Peyer's patch (tissue), 4 donors: ENCODE data around the gene PTPDC1. TPM values are rescaled to one million over a fixed set of nuclear protein-coding genes. Genes with fewer than 3 reads are reported as not detected.

Experiments used
- DNase-seq, 3 donors: peaks; one replicate each; pipeline ENCODE4 v3.0.0-alpha.2; 2017 to 2019
- H3K27ac ChIP-seq, 4 donors: fragments of 200-600 bp; sonication (generic); one replicate each; pipeline ENCODE4 v1.5.1; 2016 to 2019
- H3K27me3 ChIP-seq, 2 donors: fragments of 200-600 bp; sonication (generic); one replicate each; pipeline ENCODE4 v1.5.1; 2019
- H3K36me3 ChIP-seq, 3 donors: fragments of 200-600 bp; sonication (generic); one replicate each; pipeline ENCODE4 v1.5.1; 2016 to 2019
- H3K4me1 ChIP-seq, 4 donors: fragments of 200-600 bp; sonication (generic); one replicate each; pipeline ENCODE4 v1.5.1; 2016 to 2019
- H3K4me3 ChIP-seq, 4 donors: fragments of 200-600 bp; sonication (generic); 1 replicate in 3 of 4; 2 replicates in 1 of 4; pipeline ENCODE4 v1.5.1; 2016 to 2019; ENCODE audit warnings: mild to moderate bottlenecking in 1 of 4
- H3K9me3 ChIP-seq, 4 donors: fragments of 200-600 bp; sonication (generic); one replicate each; pipeline ENCODE4 v1.5.1; 2016 to 2019; ENCODE audit warnings: mild to moderate bottlenecking in 1 of 4
- POLR2A ChIP-seq, 2 donors: fragments of 450-650 bp; IDR thresholded peaks; one replicate each; pipeline ENCODE4 v1.5.1; 2017; ENCODE audit warnings: antibody characterized with exemption in 2 of 2, mild to moderate bottlenecking in 2 of 2, moderate library complexity in 2 of 2
- total RNA-seq, 4 donors: library from RNA; depleted of rRNA; stranded (reverse); fragments of >200 nt; gene quantifications; one replicate each; pipeline ENCODE4 v1.1.0, GENCODE V29; 2016
- TF ChIP-seq, protein P1 (sequence below), 6 experiments: fragments of 450-650 bp in 4 of 6; fragments of 200-600 bp in 2 of 6; sonication (generic) in 1 of 6; IDR thresholded peaks; one replicate each; pipeline ENCODE4 v1.5.1; 2017 to 2019; ENCODE audit warnings: antibody characterized with exemption in 6 of 6, mild to moderate bottlenecking in 3 of 6, moderate library complexity in 1 of 6

PTPDC1 gene
- total RNA-seq, 4 donors from 2014 or later, result 7.2 to 15.7 (median 9.4) TPM

DNA sequence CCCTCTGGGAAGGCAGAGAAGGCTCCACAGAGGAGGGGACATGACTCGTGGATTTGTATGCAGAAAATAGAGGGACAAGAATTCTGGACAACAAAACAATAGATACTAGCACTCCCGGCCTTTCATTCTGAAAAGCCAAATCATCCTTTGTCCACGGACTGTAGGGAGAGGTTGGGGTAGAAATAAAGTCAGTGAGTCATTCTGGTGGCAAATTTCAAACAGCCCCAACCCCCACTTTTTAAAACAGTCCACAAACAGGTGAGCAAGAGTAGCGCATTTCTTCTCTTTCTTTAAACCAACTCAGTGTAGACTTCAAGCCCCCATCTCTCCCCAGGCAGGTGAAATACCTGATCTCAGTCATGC, 56.1 kb downstream of the PTPDC1 start:
- Histone ChIP-seq H3K4me1 (peaks cover 0 to 9% (median 0%) of the 10 kb centered on the region in 4 donors), H3K27ac (peak overlapping the region; percentile 50 to 80 (median 51)), H3K27me3 (no peaks in the 10 kb centered on the region), H3K36me3 (no peaks in the 10 kb centered on the region), H3K4me3 (no peak overlapping the region), H3K9me3 (no peaks in the 10 kb centered on the region)
- DNase-seq, result no peak
- no peak for TF ChIP-seq POLR2A (IDR thresholded peaks at IDR 0.05)
- TF ChIP-seq, protein P1, sequence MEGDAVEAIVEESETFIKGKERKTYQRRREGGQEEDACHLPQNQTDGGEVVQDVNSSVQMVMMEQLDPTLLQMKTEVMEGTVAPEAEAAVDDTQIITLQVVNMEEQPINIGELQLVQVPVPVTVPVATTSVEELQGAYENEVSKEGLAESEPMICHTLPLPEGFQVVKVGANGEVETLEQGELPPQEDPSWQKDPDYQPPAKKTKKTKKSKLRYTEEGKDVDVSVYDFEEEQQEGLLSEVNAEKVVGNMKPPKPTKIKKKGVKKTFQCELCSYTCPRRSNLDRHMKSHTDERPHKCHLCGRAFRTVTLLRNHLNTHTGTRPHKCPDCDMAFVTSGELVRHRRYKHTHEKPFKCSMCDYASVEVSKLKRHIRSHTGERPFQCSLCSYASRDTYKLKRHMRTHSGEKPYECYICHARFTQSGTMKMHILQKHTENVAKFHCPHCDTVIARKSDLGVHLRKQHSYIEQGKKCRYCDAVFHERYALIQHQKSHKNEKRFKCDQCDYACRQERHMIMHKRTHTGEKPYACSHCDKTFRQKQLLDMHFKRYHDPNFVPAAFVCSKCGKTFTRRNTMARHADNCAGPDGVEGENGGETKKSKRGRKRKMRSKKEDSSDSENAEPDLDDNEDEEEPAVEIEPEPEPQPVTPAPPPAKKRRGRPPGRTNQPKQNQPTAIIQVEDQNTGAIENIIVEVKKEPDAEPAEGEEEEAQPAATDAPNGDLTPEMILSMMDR (IDR thresholded peaks at IDR 0.05), result no peak

DNA sequence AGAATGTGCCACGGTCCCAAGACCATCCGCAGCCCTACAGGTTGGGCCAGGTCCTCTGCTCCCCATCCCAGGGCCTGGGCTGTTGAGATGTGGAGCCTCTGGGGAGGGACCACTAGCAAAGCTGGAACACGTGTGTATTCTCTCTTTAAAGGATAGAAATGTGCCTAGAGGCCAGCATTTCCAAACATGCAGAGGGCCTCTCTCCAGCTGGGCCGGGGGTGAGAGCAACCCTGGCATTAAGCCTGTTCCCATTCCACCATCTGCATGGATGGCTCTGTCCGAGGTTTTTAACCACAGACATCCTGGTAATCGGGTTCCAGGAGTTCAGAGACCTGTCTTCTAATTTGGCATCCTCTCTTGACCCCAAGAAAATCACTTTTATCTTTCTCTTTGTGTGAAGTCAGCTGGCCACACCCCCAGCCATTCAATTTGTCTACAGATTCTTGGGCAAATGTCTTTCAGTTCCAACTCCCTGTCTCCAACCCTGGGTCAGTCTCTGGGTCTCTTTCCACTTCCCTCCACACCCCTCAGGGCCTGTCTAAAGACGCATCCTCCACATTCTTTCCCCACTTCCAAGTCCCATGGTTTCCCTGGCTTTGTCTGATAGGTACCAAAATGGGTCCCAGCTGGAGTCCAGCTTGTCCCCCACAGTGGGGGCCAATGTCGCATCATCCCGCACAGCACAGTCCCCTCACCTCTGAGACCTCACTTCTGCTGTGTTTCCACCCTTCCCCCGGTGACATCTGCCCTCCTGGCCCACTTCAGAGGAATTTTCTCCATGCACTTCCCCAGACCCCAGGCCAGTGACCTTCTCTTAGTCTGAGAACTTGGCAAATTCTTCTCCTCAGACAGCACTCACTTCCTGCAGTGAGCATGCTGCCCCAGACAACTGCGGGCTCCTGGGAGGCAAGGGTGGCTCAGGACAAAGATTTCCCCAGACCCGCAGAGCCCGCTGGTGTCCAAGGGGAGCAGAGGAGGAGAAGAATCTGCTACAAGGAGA, 56.8 kb downstream of the PTPDC1 start:
- H3K27ac ChIP-seq, result peak overlapping the region in 3 of 4 donors; percentile 51 to 80 (median 51)
- no peaks in the 10 kb centered on the region for H3K36me3 ChIP-seq
- TF ChIP-seq, protein P1 (IDR thresholded peaks at IDR 0.05), result no peak
- TF ChIP-seq POLR2A (IDR thresholded peaks at IDR 0.05), result no peak
- H3K4me3 ChIP-seq, result no peak overlapping the region
- peaks cover 0 to 9% (median 0%) of the 10 kb centered on the region in 4 donors for H3K4me1 ChIP-seq
- no peaks in the 10 kb centered on the region for H3K9me3 ChIP-seq
- no peaks in the 10 kb centered on the region for H3K27me3 ChIP-seq
- DNase-seq, result no peak

DNA sequence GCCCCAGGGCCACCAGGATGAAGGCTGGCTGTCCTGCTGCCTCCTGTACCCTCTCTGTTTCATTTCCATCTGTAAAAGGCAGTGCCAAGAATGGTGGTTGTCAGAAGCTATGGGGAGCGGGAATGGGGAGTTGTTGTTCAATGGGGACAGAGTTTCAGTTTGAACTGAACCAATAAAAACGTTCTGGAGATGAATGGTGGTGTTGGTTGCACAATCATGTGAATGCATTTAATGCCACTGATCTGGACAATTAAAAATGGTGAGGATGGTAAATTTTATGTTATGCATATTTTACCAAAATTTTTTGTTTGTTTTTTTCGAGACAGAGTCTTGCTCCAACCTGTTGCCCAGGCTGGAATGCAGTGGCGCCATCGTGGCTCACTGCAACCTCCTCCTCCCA, 58.1 kb downstream of the PTPDC1 start:
- Histone ChIP-seq H3K36me3 (no peaks in the 10 kb centered on the region), H3K4me1 (peaks cover 0 to 9% (median 0%) of the 10 kb centered on the region in 4 donors), H3K9me3 (no peaks in the 10 kb centered on the region), H3K4me3 (no peak overlapping the region), H3K27ac (no peak overlapping the region), H3K27me3 (no peaks in the 10 kb centered on the region)
- DNase-seq, result no peak
- TF ChIP-seq, protein P1 (IDR thresholded peaks at IDR 0.05), result no peak
- TF ChIP-seq POLR2A (IDR thresholded peaks at IDR 0.05), result no peak

- Histone ChIP-seq H3K36me3 (no peaks in the 10 kb centered on the region), H3K4me3 (no peak overlapping the region), H3K27ac (no peak overlapping the region), H3K4me1 (peaks cover 0 to 9% (median 0%) of the 10 kb centered on the region in 4 donors), H3K27me3 (no peaks in the 10 kb centered on the region), H3K9me3 (no peaks in the 10 kb centered on the region)
- TF ChIP-seq POLR2A (IDR thresholded peaks at IDR 0.05), result no peak
- TF ChIP-seq, protein P1 (IDR thresholded peaks at IDR 0.05), result no peak
- no peak for DNase-seq
Observed at GRCh38 chr9:94144394-94144793, 60.1 kb downstream of the PTPDC1 start.

- no peak for DNase-seq
- Histone ChIP-seq H3K9me3 (no peaks in the 10 kb centered on the region), H3K27ac (no peak overlapping the region), H3K4me3 (no peak overlapping the region), H3K27me3 (no peaks in the 10 kb centered on the region), H3K4me1 (peaks cover 0 to 3% (median 0%) of the 10 kb centered on the region in 4 donors), H3K36me3 (no peaks in the 10 kb centered on the region)
- TF ChIP-seq POLR2A (IDR thresholded peaks at IDR 0.05), result no peak
- TF ChIP-seq, protein P1 (IDR thresholded peaks at IDR 0.05), result no peak
Observed at GRCh38 chr9:94145640-94146039, 61.4 kb downstream of the PTPDC1 start.
